Measurements from ENCODE around the gene ZBTB17. TPM values are rescaled to one million over a fixed set of nuclear protein-coding genes. Genes with fewer than 3 reads are reported as not detected.

Gene ZBTB17
- total and polyA plus RNA-seq, 2 of the 8 experiments (the other 6 are each of a cell fraction or from before 2014, with no cell fraction given): 24.7 to 36.2 TPM

DNA sequence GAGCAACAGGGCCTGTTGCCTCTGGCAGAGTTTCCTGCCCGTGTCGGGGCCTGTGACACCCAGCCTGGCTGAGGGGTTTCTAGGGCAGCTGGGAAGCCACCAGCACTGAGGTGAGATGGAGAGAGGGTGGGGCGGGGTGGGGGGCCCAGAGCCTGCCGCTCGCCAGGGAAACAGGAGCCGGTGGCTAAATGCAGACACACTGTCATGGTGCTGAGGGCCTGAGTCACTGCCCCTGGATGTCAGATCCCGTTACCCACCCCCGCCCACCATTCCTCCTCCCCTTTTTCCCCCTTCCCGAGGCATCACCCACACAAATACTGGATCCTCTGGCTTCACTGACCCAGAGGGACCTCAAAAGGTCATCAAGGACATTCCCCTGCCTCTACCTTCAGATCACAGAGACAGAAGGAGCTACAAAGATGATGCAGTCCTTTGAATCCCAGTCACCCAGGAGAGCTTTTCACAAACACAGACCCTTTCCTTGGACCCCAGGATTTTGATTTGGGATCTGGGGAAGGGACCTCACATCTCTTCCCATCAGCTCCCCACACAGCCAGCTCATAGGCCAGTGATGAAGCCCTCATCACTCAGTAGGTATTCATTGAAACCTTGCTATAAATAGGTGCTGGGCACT lies 43.9 kb upstream of the ZBTB17 start:
- Histone ChIP-seq H4K8ac (ENCODE audit: extremely low read depth, insufficient read depth, low read length) (no peak overlapping the region), H4K20me1 (replicated peaks in 1 of 2; ENCODE audit: control insufficient read depth in 1 of 2, insufficient read depth in 2 of 2, low read length in 2 of 2) (no peaks in the 10 kb centered on the region), H3K9me3 (ENCODE audit: insufficient read depth in 2 of 2, low read depth in 1 of 2, low read length in 1 of 2) (no peaks in the 10 kb centered on the region), H3K27me3 (replicated peaks in 1 of 4; ENCODE audit: control insufficient read depth in 3 of 4, extremely low read depth in 1 of 4, insufficient read depth in 3 of 4, low read length in 3 of 4) (peaks cover 0 to 6% (median 2%) of the 10 kb centered on the region in 4 experiments; a peak in 3 of 7 replicates), H3K56ac (replicated peaks; ENCODE audit: insufficient read length, low read depth, low read length) (no peak overlapping the region), H3K4me2 (ENCODE audit: insufficient read depth in 1 of 2, low read depth in 2 of 2, low read length in 2 of 2) (no peak overlapping the region), H3K23me2 (ENCODE audit: low read depth, low read length) (no peaks in the 10 kb centered on the region), H2AFZ (ENCODE audit: low read length) (no peak overlapping the region), H2BK12ac (ENCODE audit: low read depth, low read length) (no peak overlapping the region), H4K91ac (replicated peaks; ENCODE audit: insufficient read length, low read length) (no peak overlapping the region), H3K18ac (ENCODE audit: extremely low read depth, low read length) (no peak overlapping the region), H2BK120ac (replicated peaks; ENCODE audit: low read depth, low read length) (no peak overlapping the region), H3K36me3 (ENCODE audit: control insufficient read depth in 2 of 4, insufficient read depth in 4 of 4, low read length in 3 of 4) (no peaks in the 10 kb centered on the region), H3K4ac (replicated peaks; ENCODE audit: insufficient read length, low read depth, low read length) (no peak overlapping the region), H3K14ac (ENCODE audit: insufficient read length) (no peak overlapping the region), H2BK20ac (ENCODE audit: low read length) (no peak overlapping the region), H2BK5ac (ENCODE audit: low read depth, low read length) (no peak overlapping the region), H3K4me3 (ENCODE audit: extremely low read depth in 1 of 4, insufficient read depth in 2 of 4, low read depth in 3 of 4, low read length in 4 of 4) (no peak overlapping the region), H3K79me1 (ENCODE audit: low read depth, low read length) (no peaks in the 10 kb centered on the region), H3K27ac (ENCODE audit: low read depth, low read length) (no peak overlapping the region), H3K9ac (replicated peaks in 1 of 4; ENCODE audit: extremely low read depth in 1 of 4, low read depth in 3 of 4, low read length in 3 of 4) (no peak overlapping the region), H3K4me1 (replicated peaks in 1 of 4; ENCODE audit: control insufficient read depth in 3 of 4, insufficient read depth in 4 of 4, low read length in 3 of 4) (peaks cover 0 to 21% (median 9%) of the 10 kb centered on the region in 4 experiments; a peak in 6 of 7 replicates), H3K79me2 (ENCODE audit: control insufficient read depth in 1 of 2, insufficient read depth in 2 of 2, low read length in 2 of 2) (no peaks in the 10 kb centered on the region), H3K23ac (ENCODE audit: insufficient read length) (no peak overlapping the region), H2AK5ac (ENCODE audit: low read depth, low read length) (no peak overlapping the region), H2BK15ac (ENCODE audit: low read length) (no peak overlapping the region), H4K5ac (ENCODE audit: insufficient read length, low read depth, low read length) (no peak overlapping the region)
- DNase-seq (ENCODE audit: low read depth in 1 of 2, low spot score in 2 of 2) (no peak), FAIRE-seq (no peak)
- 85% methylated on average over 3 of the region's 9 CpGs; no CpG with 5 or more reads in 1 of the 2 experiments for WGBS, 2 experiments (ENCODE audit: extremely low coverage in 1 of 2, insufficient coverage in 1 of 2, insufficient read length in 1 of 2, insufficient replicate concordance in 2 of 2, low coverage in 1 of 2, low lambda C conversion rate in 2 of 2, missing lambda C conversion rate in 1 of 2)
- ChIA-PET CTCF (ENCODE audit: partially characterized antibody) (interaction anchor here (0.6 to 6.7 kb wide), 6 partner anchors 10 to 601 kb away, joined by 3 to 74 read pairs (median 8); no protein-coding TSS in a partner anchor), POLR2A (ENCODE audit: partially characterized antibody) (no interaction called here)
- TF ChIP-seq POU5F1 (IDR thresholded peaks at IDR 0.05; ENCODE audit: low read depth, low read length) (no peak), PHF8 (conservative IDR thresholded peaks at IDR 0.05; ENCODE audit: low read depth, low read length) (no peak), EP300 (IDR thresholded peaks at IDR 0.05; ENCODE audit: borderline replicate concordance in 1 of 2, low read depth in 2 of 2, low read length in 2 of 2) (no peak), TBP (IDR thresholded peaks at IDR 0.05; ENCODE audit: low read depth, low read length) (no peak), BRCA1 (IDR thresholded peaks at IDR 0.05; ENCODE audit: low read depth, low read length) (no peak), GABPA (IDR thresholded peaks at IDR 0.05; ENCODE audit: borderline replicate concordance, insufficient read depth, low read length) (no peak), TAF1 (IDR thresholded peaks at IDR 0.05; ENCODE audit: low read depth, low read length) (no peak), SP1 (IDR thresholded peaks at IDR 0.05; ENCODE audit: low read depth, low read length) (no peak), POLR2AphosphoS5 (IDR thresholded peaks at IDR 0.05; ENCODE audit: low read depth, low read length) (no peak), RNF2 (IDR thresholded peaks at IDR 0.05; ENCODE audit: borderline replicate concordance, low read depth, low read length, missing control alignments, poor library complexity, severe bottlenecking) (no peak)
- TF ChIP-seq, protein P1, sequence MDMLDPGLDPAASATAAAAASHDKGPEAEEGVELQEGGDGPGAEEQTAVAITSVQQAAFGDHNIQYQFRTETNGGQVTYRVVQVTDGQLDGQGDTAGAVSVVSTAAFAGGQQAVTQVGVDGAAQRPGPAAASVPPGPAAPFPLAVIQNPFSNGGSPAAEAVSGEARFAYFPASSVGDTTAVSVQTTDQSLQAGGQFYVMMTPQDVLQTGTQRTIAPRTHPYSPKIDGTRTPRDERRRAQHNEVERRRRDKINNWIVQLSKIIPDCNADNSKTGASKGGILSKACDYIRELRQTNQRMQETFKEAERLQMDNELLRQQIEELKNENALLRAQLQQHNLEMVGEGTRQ (IDR thresholded peaks at IDR 0.05; ENCODE audit: low read length): no peak
- TF ChIP-seq, protein P2, sequence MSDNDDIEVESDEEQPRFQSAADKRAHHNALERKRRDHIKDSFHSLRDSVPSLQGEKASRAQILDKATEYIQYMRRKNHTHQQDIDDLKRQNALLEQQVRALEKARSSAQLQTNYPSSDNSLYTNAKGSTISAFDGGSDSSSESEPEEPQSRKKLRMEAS (IDR thresholded peaks at IDR 0.05): no peak

Data from H1 (cell line).